DMS153 treated with DMSO at 0.1 percent for 48 hours (cell line): ENCODE results near the gene RNF212.

ENCODE experiments used
- DNase-seq: peaks from one replicate; lab custom pipeline; 2025; ENCODE audit not compliant: unreplicated experiment; lab: John Stamatoyannopoulos, UW

The RNF212 gene

GRCh38 chr4:1090465-1091440, 22.6 kb downstream of the RNF212 start:
- DNase-seq, result no peak

GRCh38 chr4:1090036-1090435, 23.3 kb downstream of the RNF212 start:
- no peak for DNase-seq

GRCh38 chr4:1087371-1087770, 26.0 kb downstream of the RNF212 start:
- no peak for DNase-seq

- no peak for DNase-seq
Observed at GRCh38 chr4:1086011-1086410, 27.4 kb downstream of the RNF212 start.

- DNase-seq, result no peak
Observed at GRCh38 chr4:1085404-1085799, 28.0 kb downstream of the RNF212 start.

- DNase-seq, result no peak
Observed at GRCh38 chr4:1084796-1085403, 28.5 kb downstream of the RNF212 start.

GRCh38 chr4:1084394-1084793, 29.0 kb downstream of the RNF212 start:
- DNase-seq, result no peak

GRCh38 chr4:1082215-1083182, 30.9 kb downstream of the RNF212 start:
- peak; percentile 0 for DNase-seq

- DNase-seq, result no peak
Observed at GRCh38 chr4:1081689-1082040, 31.7 kb downstream of the RNF212 start.

GRCh38 chr4:1080961-1081688, 32.2 kb downstream of the RNF212 start:
- no peak for DNase-seq

- no peak for DNase-seq
Observed at GRCh38 chr4:1080432-1080831, 32.9 kb downstream of the RNF212 start.

- no peak for DNase-seq
Observed at GRCh38 chr4:1079711-1080265, 33.6 kb downstream of the RNF212 start.

- DNase-seq, result no peak
Observed at GRCh38 chr4:1078490-1078889, 34.9 kb downstream of the RNF212 start.

- DNase-seq, result no peak
Observed at GRCh38 chr4:1077711-1078477, 35.5 kb downstream of the RNF212 start.

GRCh38 chr4:1075809-1076699, 37.3 kb downstream of the RNF212 start:
- no peak for DNase-seq

GRCh38 chr4:1075225-1075624, 38.1 kb downstream of the RNF212 start:
- DNase-seq, result no peak

- no peak for DNase-seq
Observed at GRCh38 chr4:1074077-1074476, 39.3 kb downstream of the RNF212 start.

- DNase-seq, result peak; percentile 7
Observed at GRCh38 chr4:1072830-1073446, 40.4 kb downstream of the RNF212 start.
